ENCODE data around the gene TOP1. TPM values are rescaled to one million over a fixed set of nuclear protein-coding genes. Genes with fewer than 3 reads are reported as not detected.

The TOP1 gene
- total RNA-seq, 4 donors from 2014 or later: 27.6 to 70.6 (median 40.4) TPM

- TF ChIP-seq CTCF (IDR thresholded peaks at IDR 0.05): no peak
- DNase-seq (ENCODE audit: low spot score) (no peak), ATAC-seq (ENCODE audit: low FRiP score) (no peak)
Measured at GRCh38 chr20:41050361-41051008, 21.9 kb downstream of the TOP1 start.

- DNase-seq (ENCODE audit: low spot score) (no peak), ATAC-seq (ENCODE audit: low FRiP score) (peak; percentile 19)
- TF ChIP-seq CTCF (IDR thresholded peaks at IDR 0.05): no peak
Measured at GRCh38 chr20:41051009-41051825, 22.6 kb downstream of the TOP1 start.

GRCh38 chr20:41052742-41053419 is 24.3 kb downstream of the TOP1 start:
- ATAC-seq (ENCODE audit: low FRiP score): peak; percentile 62
- no peak for DNase-seq (ENCODE audit: low spot score)
- no peak for TF ChIP-seq CTCF (IDR thresholded peaks at IDR 0.05)

- ATAC-seq (ENCODE audit: low FRiP score) (no peak), DNase-seq (ENCODE audit: low spot score) (no peak)
- no peak for TF ChIP-seq CTCF (IDR thresholded peaks at IDR 0.05)
Measured at GRCh38 chr20:41054070-41054846, 25.6 kb downstream of the TOP1 start.

GRCh38 chr20:41054847-41055230 is 26.2 kb downstream of the TOP1 start:
- DNase-seq (ENCODE audit: low spot score): no peak
- no peak for TF ChIP-seq CTCF (IDR thresholded peaks at IDR 0.05)
- ATAC-seq (ENCODE audit: low FRiP score): no peak

GRCh38 chr20:41055679-41056078 is 27.1 kb downstream of the TOP1 start:
- DNase-seq (ENCODE audit: low spot score): no peak
- no peak for TF ChIP-seq CTCF (IDR thresholded peaks at IDR 0.05)
- ATAC-seq (ENCODE audit: low FRiP score): no peak

Data from omental fat pad (tissue), 4 donors.